Motor neuron (in vitro differentiated cells): ENCODE results near the gene BPIFB6. TPM values are rescaled to one million over a fixed set of nuclear protein-coding genes. Genes with fewer than 3 reads are reported as not detected.
A peak's percentile ranks its signal among the peaks of the same experiment; 100 is the strongest.

Experiments used
- ATAC-seq, 8 experiments: fragments of 200-7000 bp; cut with Tn5 transposase; replicated peaks in 6 of 8; 2 replicates each; pipeline ENCODE4 v1.8.0; 2021; ENCODE audit warnings: mild to moderate bottlenecking in 8 of 8, moderate library complexity in 8 of 8
- H3K27ac ChIP-seq, 2 donors: fragments of 250-450 bp; sonication (Bioruptor Pico); 2 replicates each; pipeline ENCODE4 v1.9.0; 2021; ENCODE audit warnings: antibody characterized with exemption in 2 of 2, mild to moderate bottlenecking in 2 of 2, moderate library complexity in 1 of 2
- H3K4me1 ChIP-seq, 2 donors: fragments of 250-450 bp; sonication (Bioruptor Pico); replicated peaks in 1 of 2; 2 replicates each; pipeline ENCODE4 v1.6.1; 2021; ENCODE audit warnings: antibody characterized with exemption in 2 of 2, mild to moderate bottlenecking in 2 of 2, moderate library complexity in 1 of 2
- H3K4me3 ChIP-seq, 5 donors: fragments of 250-450 bp; sonication (Bioruptor Pico); 2 replicates each; pipeline ENCODE4 v1.9.0; 2021; ENCODE audit warnings: antibody characterized with exemption in 5 of 5, mild to moderate bottlenecking in 5 of 5, moderate library complexity in 4 of 5
- WGBS, 10 experiments: fragments of 450-650 bp; shearing (Covaris generic); methylation state at CpG; one replicate each; pipeline ENCODE4 v1.0.0; 2022; 5-methylcytosine and 5-hydroxymethylcytosine counted together
- in situ Hi-C, 9 experiments: fragments of 400-800 bp; cut with MboI; loops; one replicate each; pipeline ENCODE4 v1.15.0; 2021; ENCODE audit warnings: low sequenced_read_pairs in 9 of 9, low pct_unique_long_range_greater_than_20kb in 2 of 9; ENCODE audit not compliant: unreplicated experiment in 9 of 9
- total RNA-seq, 8 experiments: library from RNA; unstranded; fragments of 300-600 nt; gene quantifications; 2 replicates each; pipeline versions ENCODE4 v1.2.3 to v1.2.4, GENCODE V29; 2022

The BPIFB6 gene
- total RNA-seq, 8 experiments from 2014 or later = not detected

DNA sequence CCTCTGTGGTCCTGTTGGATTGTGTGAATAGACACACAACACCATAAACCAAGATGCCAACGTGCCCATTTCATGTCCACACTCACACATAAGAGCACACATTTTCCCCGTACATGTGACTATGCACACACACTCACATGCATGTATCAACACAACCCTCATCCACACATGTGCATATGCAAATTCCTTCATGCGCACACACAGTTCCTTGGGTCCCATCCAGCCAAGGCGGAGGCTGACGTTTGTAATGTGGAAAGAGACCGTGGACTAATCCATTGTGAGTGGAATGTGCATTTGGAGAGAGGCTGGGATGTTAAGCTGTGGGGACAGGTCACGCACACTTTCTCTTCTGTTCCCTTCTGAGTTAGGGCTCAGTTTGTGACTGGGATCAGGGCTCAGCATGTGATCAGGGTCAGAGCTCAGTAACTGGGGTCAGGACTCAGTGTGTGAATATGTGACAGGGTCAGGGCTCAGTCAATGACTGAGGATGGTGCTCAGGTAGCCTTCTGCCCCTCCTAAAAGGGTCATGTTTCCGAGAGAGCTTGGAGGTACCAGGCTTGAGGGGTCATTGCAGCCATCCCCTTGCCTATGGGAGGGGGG lies 24.6 kb upstream of the BPIFB6 start:
- Histone ChIP-seq H3K4me1 (no peaks in the 10 kb centered on the region), H3K4me3 (no peak overlapping the region), H3K27ac (no peak overlapping the region)
- peak in 4 of 8 experiments; percentile 36 to 83 (median 60) for ATAC-seq
- in situ Hi-C loops = no loop called here
- WGBS, 10 experiments = 0 to 83% (median 53%) methylated on average over 1 to 4 of the region's 8 CpGs; no CpG with 5 or more reads in 5 of the 10 experiments

DNA sequence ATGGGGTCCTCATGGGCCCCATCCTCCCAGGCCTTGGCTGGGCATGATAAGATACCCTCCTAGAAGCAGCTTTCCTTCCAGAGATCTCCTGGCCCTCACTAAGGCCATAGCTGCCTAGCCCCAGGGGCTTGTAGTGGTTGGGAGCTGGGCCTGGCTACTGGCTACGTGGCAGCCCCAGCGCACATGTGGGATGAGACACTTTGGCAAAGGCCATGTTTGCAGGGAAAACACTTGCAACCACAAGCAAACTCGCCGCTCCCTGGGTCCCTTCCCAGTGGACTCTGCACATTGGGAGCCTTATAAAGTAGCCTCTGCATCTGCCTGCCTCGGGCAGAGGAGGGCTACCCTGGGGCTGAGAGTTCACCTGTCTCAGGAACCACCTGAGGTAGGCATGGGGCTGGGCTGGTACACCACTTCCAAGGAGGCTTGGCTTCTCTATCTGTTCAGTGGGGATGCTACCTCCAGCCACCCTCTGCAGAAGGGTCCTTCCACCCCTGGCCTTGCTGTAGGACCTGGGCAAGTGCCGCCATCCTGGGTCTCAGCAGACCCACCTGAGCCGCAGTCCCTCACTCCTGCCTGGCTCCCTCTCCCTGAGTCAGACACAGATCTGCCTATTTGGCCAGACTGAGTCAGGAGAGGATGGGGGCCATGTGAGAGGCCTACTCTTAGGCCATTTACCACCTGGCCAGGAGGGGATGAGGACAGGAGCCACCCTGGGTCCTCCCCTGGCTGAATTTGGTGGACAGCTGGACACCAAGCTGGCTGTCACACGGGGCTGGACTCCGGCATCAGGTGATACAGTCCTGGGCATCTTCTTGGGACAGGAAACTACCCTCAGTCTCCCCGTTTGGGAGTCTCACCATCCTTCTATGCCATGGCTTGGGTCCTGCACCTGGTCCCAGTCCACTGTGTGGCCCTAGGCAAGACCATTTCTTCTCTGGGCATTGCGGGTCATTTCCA lies 23.8 kb upstream of the BPIFB6 start, which contains the start of gene BPIFB2:
Gene BPIFB2, plus strand, starts transcription at position 329 of the 960 bp plus-strand sequence. CDS start 871 bp downstream, outside the sequence.
- Histone ChIP-seq H3K4me3 (no peak within 1 kb of the TSS), H3K4me1 (no peaks in the 10 kb centered on the region), H3K27ac (no peak within 1 kb of the TSS)
- 80 to 92% methylated on average over 2 to 5 of the region's 11 CpGs; no CpG with 5 or more reads in 8 of the 10 experiments for WGBS, 10 experiments
- ATAC-seq = peak in 1 of 8 experiments; percentile 22
- in situ Hi-C loops = no loop called here

GRCh38 chr20:33008336-33009213 lies 22.9 kb upstream of the BPIFB6 start:
- in situ Hi-C loops = no loop called here
- ATAC-seq = no peak
- Histone ChIP-seq H3K4me3 (no peak overlapping the region), H3K4me1 (no peaks in the 10 kb centered on the region), H3K27ac (no peak overlapping the region)
- WGBS, 10 experiments = 0 to 100% (median 80%) methylated on average over 2 to 12 of the region's 23 CpGs; no CpG with 5 or more reads in 2 of the 10 experiments

GRCh38 chr20:33009214-33010132 lies 22.0 kb upstream of the BPIFB6 start:
- no peak overlapping the region for H3K27ac ChIP-seq
- H3K4me3 ChIP-seq = no peak overlapping the region
- ATAC-seq = no peak
- peaks cover 0 to 1% of the 10 kb centered on the region in 2 donors for H3K4me1 ChIP-seq
- 50 to 76% (median 60%) methylated on average over 1 to 9 of the region's 19 CpGs; no CpG with 5 or more reads in 4 of the 10 experiments for WGBS, 10 experiments
- in situ Hi-C loops = no loop called here

DNA sequence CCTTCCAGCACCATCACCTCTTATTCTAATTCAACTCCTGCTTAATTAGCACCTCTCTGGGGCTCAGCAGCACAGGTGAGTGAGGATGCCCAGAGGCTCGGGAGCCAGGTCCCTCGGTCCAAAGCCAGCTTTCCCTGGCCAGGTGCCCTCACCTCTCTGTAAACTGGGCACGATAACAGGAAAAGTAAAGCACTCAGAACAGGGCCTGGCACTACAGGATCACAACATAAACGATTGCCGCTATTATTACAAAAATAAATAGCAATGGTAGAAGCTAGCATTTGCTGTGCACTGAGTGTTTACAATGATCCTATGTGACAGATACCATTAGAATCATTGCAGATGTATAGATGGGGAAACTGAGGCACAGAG lies 21.3 kb upstream of the BPIFB6 start:
- Histone ChIP-seq H3K4me1 (peaks cover 0 to 8% of the 10 kb centered on the region in 2 donors), H3K27ac (no peak overlapping the region), H3K4me3 (no peak overlapping the region)
- WGBS, 10 experiments = 0 to 100% (median 78%) methylated on average over 1 to 4 of the region's 5 CpGs; no CpG with 5 or more reads in 6 of the 10 experiments
- in situ Hi-C loops = no loop called here
- ATAC-seq = no peak

GRCh38 chr20:33010674-33011449 lies 20.6 kb upstream of the BPIFB6 start:
- Histone ChIP-seq H3K4me3 (no peak overlapping the region), H3K4me1 (peaks cover 0 to 8% of the 10 kb centered on the region in 2 donors), H3K27ac (no peak overlapping the region)
- in situ Hi-C loops = no loop called here
- 5 to 100% (median 77%) methylated on average over 1 to 6 of the region's 8 CpGs; no CpG with 5 or more reads in 5 of the 10 experiments for WGBS, 10 experiments
- ATAC-seq = no peak

GRCh38 chr20:33012327-33013189 lies 18.9 kb upstream of the BPIFB6 start:
- in situ Hi-C loops = no loop called here
- Histone ChIP-seq H3K27ac (no peak overlapping the region), H3K4me3 (no peak overlapping the region), H3K4me1 (peaks cover 0 to 8% of the 10 kb centered on the region in 2 donors)
- no peak for ATAC-seq
- WGBS, 10 experiments = 5 to 80% (median 71%) methylated on average over 1 to 11 of the region's 15 CpGs; no CpG with 5 or more reads in 1 of the 10 experiments

DNA sequence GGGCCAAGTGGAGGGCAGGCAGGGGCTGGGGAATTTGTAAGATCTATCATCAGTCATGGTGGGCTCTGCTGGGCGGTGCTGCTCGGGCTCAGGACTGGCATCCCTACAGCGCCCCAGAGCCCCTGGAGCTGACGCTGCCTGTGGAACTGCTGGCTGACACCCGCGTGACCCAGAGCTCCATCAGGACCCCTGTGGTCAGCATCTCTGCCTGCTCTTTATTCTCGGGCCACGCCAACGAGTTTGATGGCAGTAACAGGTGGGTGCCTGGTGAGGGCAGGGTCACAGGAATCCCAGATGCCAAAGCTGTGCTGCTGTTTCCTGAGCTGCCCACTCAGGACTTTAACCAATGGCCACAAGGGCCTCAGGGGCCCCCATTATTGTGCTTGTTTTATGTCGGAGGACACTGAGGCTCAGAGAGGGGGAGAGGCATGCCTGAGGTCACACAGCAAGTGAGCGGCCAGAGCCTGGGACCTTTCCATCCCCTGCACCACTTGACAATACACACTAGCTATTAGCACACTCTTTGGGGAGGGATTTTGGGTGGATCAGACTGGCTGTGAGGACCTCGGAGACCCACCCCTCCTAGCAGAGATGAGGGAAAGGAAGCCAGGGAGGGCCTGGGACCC lies 17.6 kb upstream of the BPIFB6 start:
- no peak overlapping the region for H3K27ac ChIP-seq
- in situ Hi-C loops = no loop called here
- 28 to 83% (median 78%) methylated on average over 1 to 6 of the region's 12 CpGs; no CpG with 5 or more reads in 5 of the 10 experiments for WGBS, 10 experiments

DNA sequence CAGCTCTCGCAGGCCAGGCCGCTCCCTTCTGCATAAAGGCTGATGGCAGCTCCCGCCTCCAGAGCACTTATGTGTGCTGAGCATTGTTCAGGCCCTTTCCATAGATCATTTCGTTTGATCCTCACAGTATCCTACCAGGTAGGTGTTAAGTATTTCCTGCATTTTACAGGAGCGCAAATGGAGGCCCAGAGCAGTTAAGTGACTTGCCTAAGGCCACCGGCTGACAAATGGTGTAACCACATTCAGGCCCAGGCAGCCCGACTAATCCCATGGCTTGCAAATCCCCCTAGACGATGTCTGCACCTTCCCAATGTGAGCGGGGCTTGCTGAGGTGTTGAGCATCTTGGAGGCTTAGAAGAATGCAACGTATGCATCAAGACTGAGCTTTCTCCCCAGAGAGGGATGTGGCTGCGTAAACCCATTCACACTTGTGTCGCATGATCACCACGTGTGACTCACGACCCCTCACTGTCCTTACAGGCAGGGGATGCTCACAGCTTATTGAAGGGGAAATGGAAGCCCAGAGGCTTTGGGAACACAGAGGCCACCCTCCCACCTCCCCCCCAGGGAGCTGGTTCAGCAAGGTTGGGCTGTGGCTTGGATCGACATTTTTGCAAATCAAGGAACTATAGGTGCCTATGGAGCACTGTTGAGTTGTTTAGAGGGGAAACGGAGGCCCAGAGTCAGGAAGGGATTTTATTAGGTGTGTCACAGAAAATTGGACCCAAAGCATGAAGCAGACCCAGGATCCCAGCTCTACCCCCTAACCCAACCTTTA lies 16.9 kb upstream of the BPIFB6 start:
- in situ Hi-C loops = no loop called here
- no peak overlapping the region for H3K27ac ChIP-seq
- peaks cover 0 to 8% of the 10 kb centered on the region in 2 donors for H3K4me1 ChIP-seq
- peak in 4 of 8 experiments; percentile 24 to 61 (median 50) for ATAC-seq
- no peak overlapping the region for H3K4me3 ChIP-seq
- 13 to 80% (median 60%) methylated on average over 1 to 5 of the region's 16 CpGs; no CpG with 5 or more reads in 3 of the 10 experiments for WGBS, 10 experiments

More for the DNA sequence above, 17.6 kb upstream of the BPIFB6 start:
- ATAC-seq = no peak
- no peak overlapping the region for H3K4me3 ChIP-seq
- peaks cover 0 to 8% of the 10 kb centered on the region in 2 donors for H3K4me1 ChIP-seq

DNA sequence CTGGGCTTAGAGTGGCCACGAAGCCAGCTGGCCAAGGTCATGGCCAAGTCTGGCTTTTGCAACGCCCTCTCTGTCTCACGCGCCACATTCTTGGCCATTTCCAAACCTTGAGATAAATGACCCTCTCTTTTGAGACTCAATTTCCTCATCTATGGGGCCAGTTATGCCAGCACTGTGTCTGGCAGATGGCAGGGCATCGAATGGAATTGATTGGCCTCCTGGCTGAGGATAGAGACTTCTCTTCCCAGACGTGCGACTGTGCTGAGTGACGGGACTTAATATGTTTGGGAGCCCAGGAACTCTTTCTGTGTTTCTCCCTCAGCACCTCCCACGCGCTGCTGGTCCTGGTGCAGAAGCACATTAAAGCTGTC lies 16.3 kb upstream of the BPIFB6 start:
- Histone ChIP-seq H3K27ac (no peak overlapping the region), H3K4me1 (peaks cover 0 to 8% of the 10 kb centered on the region in 2 donors), H3K4me3 (no peak overlapping the region)
- 0 to 85% (median 77%) methylated on average over 1 to 9 of the region's 10 CpGs; no CpG with 5 or more reads in 4 of the 10 experiments for WGBS, 10 experiments
- in situ Hi-C loops = no loop called here
- no peak for ATAC-seq
